Jurkat, Clone E6-1 (cell line): ENCODE measurements around the gene CEP120.
A peak's percentile ranks its signal among the peaks of the same experiment; 100 is the strongest.
"Not testable (repeated sequence)": the region's sequence is repeated elsewhere in the genome, so short reads cannot be mapped to it uniquely, and the experiment has no call there.

Source experiments
- DNase-seq: peaks from one replicate; pipeline ENCODE4 v3.0.0-alpha.2; 2011; ENCODE audit warnings: low read depth, low spot score
- H3K4me3 ChIP-seq: 2 replicates; pipeline ENCODE4 v1.5.1; 2011; ENCODE audit warnings: mild to moderate bottlenecking, low read length, control low read depth, moderate library complexity

Gene CEP120

DNA sequence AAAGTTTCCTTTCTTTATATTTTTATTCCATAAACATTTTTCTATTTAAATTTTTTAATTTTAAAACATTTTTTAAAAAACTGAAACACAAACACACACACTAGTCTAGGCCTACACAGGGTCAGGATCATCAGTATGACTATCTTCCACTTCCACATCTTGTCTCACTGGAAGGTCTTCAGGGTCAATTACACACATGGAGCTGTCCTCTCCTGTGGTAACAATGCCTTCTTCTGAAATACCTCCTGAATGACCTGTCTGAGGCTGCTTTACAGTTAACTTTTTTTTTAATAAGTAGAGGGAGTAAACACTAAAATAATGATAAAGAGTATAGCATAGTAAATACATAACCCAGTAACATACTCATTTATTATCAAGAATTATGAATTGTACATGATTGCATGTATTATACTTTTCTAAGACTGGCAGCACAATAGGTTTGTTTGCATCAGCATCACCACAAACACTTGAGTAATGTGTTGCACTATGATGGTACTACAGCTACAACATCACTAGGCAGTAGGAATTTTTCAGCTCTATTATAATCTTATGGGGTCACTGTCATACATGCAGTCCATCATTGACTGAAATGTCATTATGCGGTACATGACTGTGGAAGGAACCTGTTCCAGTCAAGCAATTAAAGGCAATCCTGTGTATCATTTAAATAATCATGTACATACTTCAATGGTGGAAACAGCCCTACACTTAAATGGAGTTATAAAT is 17.4 kb upstream of the CEP120 start:
- DNase-seq = no peak
- H3K4me3 ChIP-seq = no peak overlapping the region

DNA sequence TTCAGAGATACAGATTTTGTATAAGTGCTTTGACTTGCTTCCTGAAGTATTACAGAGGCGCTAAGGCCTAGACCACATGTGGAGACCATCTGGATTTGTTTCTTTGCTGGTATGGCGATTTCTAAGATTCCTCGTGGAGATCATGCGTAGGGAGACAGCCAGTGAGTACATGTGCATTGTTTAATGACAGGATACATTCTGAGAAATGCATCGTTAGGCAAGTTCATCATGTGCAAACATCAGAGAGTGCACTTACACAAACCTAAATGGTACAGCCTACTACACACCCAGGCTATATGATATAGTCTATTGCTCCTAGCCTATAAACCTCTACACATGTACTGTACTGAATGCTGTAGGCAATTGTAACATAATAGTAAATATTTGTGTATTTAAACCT is 16.5 kb upstream of the CEP120 start:
- no peak overlapping the region for H3K4me3 ChIP-seq
- no peak for DNase-seq

DNA sequence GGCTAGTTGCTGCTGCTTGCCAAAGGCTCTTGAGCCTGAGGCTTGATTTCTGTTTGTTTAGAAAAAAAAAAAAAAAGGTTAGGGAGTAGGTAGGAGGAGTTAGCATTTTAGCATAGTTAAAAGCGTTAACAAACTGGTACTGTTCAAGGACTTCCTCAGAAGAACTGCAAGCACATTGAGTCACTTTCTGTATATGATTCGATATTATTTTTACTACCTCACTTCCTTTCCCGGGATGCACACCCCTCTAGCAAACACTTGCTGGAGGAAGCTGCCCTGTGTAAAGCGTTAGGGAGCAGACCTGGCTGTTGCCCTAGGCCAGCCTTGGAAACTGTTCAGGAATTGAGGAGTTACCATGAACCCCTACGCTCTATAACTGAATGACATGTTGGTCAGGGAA is 15.7 kb upstream of the CEP120 start:
- H3K4me3 ChIP-seq = no peak overlapping the region
- no peak for DNase-seq

DNA sequence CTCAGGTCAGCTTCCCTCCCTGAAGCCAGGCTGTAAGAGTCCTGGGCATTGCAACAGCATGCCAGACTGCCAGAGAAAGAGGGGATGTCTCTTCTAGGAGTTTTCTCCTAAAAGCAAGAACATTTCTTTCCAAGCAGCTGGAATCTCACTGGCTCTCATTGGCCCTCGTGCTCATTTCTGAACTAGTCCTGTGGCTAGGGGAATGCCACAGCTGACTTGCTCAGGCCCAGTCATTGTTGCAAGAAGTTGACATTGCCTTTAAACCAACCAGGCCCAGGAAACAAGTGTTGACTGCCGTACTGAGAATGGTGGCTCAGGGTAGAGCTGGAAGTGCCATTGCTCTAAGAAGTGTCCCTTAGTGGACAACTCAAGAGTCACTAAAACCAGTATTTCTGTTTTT is 15.0 kb upstream of the CEP120 start:
- H3K4me3 ChIP-seq = no peak overlapping the region
- DNase-seq = no peak

DNA sequence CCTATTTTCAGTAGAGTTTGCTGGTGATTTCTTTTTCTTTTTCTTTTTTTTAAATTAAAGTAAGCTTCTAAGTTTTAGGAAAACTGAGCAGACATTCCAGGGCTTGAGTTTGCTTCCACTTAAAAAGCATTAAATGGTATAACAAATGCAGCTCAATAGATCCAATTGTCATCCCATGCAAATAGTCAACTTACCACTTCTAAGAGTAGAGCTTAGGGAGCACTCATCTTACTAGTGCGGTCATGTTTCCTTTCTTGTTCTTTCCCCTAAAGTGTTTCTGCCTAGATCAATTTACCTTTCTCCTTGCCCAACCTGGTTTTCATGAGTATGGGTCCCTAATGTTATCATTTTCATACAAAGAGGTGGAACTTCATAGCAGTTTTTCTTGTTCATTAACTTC is 13.0 kb upstream of the CEP120 start:
- H3K4me3 ChIP-seq = no peak overlapping the region
- no peak for DNase-seq

DNA sequence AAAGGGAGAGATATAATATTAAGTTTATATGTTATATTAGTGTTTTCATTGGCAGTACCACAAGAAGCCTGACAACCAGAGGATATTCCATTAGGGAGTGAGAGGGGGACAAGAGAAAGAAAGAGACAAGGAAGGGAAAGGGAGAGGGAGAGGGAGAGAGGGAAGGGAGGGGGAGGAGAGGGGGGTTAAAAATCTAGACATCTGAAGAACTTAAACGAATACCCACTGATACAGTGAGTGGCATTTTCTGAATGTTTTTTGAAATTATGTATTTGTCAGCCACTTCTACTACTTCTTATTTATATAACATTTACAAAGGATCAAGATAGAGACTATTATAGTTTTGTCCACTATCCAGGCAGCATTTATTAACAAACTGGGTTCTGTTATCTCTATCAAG is 11.6 kb upstream of the CEP120 start:
- DNase-seq = no peak

DNA sequence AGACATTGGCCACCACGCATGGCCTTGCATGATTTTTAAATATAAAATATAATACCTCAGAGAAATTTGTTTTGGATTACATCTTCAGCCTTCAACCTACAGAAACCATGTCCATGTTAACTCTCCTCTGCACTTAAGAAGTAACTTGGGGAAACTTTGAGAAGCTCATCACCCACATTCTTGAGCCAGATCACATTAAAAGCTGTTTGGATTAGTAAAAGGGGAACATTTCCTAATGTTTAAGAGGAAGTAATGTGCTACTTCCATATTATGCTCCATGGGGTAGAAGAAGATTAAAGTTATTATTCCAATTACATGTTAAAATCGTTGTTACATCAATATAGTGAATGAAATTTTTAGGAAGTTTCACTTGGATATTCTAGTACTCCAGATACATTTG is 10.4 kb upstream of the CEP120 start:
- H3K4me3 ChIP-seq = no peak overlapping the region
- no peak for DNase-seq

More for the DNA sequence above, 11.6 kb upstream of the CEP120 start:
- H3K4me3 ChIP-seq = no peak overlapping the region

DNA sequence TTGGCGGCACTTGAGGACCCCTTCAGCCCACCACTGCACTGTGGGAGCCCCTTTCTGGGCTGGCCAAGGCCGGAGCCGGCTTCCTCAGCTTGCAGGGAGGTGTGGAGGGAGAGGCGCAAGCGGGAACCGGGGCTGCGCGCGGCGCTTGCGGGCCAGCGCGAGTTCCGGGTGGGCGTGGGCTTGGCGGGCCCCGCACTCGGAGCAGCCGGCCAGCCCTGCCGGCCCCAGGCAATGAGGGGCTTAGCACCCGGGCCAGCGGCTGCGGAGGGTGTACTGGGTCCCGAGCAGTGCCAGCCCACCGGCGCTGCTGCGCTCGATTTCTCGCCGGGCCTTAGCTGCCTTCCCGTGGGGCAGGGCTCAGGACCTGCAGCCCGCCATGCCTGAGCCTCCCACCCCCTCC is 7.2 kb upstream of the CEP120 start:
- not testable (repeated sequence) for H3K4me3 ChIP-seq, DNase-seq

DNA sequence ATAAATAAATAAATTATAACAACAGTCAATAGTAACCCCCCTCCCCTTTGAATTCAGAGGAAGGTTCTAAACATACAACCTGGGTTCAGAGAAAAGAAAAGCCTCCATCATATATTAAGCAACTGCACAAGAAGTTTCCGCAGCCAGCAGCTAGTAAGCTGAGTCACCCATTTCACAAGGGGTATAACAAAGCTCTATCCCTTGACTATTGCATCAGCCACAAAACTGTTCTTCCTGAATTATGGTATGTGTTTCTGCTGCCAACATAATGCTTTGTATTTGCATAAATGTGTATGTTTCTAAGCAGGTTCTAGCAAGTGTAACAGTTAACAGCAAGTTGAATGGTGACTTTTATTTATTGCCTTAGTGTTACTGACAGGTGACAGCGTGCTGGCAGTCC is 6.8 kb upstream of the CEP120 start:
- no peak for DNase-seq

DNA sequence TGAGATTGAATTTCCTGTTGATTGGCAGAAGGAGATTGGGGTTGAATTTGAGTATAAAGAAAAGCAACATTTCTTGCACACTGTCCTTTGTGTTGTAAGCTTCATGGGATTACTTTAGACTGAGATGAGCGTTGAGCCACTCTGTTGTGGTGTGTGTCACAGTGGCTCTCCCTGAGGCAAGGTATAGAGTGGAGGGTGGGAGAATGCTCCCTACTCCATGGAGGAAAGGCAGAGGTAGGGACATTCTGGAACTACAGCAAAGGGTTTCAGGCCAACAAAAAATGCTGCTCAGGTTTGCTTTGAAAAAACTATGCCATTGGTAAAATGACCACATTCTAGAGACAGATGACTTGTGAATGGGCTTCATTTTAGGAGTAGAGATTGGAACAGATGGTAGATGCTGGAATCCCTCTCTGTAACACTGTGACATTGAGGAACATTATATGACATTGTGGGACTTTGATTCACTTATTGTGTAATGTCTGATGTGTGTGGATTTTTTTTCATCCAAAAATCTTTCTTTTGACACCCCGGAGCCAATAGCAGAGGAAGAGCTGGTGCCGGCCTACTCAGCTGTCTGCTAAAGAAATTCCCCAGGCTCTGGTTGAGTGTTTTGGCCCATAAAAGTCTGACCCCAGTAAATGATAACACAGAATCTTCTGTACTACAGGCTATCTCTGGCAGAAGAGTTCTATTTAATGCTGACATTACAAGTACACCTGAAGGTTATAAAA is 6.2 kb upstream of the CEP120 start:
- no peak overlapping the region for H3K4me3 ChIP-seq
- DNase-seq = no peak

More for the DNA sequence above, 6.8 kb upstream of the CEP120 start:
- H3K4me3 ChIP-seq = no peak overlapping the region

DNA sequence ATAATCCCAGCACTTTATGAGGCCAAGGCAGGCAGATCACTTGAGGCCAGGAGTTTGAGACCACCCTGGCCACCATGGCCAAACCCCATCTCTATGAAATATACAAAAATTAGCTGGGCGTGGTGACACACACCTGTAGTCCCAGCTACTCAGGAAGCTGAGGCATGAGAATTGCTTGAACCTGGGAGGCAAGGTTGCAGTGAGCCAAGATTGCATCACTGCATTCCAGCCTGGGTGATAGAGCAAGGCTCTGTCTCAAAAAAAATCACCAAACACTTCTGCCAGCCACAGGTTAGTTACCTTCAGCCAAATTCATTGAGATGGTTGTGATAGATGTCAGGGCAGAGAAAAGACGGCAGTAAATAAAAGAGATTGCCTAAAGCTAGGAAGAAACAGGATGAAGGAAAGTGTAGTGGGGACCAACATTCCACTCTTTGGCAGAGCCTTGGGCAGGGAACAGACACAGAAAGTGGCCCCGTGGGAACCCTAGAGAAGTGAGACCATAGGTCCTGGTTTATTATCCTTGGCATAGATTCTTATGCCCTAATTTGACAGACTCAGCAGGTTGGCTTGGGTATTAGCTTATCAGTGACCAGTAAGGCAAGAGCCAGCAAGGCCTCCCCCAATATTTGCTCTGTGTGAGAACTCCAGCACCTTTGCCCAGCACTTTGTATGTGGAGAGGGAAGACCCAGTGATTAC is 5.5 kb upstream of the CEP120 start:
- DNase-seq = no peak
- no peak overlapping the region for H3K4me3 ChIP-seq

DNA sequence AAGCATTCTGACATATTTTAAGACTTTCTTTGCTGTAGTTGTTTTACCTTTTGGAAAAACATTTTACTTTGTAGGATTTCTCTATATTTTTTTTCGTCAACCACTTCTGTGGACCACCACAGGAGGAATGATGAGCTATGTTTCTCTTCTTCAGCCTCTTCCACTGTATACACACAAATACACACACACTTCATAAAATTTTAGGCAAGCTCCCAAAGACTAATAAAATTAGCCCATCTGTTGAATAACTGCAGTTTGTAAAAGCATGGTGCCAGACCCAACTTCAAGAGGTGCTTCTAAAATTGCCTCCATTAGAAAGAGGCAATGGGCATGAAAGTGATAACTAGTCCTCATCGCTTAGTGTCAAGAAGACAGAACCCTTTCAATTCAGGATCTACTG is 4.1 kb upstream of the CEP120 start:
- H3K4me3 ChIP-seq = no peak overlapping the region
- DNase-seq = no peak

DNA sequence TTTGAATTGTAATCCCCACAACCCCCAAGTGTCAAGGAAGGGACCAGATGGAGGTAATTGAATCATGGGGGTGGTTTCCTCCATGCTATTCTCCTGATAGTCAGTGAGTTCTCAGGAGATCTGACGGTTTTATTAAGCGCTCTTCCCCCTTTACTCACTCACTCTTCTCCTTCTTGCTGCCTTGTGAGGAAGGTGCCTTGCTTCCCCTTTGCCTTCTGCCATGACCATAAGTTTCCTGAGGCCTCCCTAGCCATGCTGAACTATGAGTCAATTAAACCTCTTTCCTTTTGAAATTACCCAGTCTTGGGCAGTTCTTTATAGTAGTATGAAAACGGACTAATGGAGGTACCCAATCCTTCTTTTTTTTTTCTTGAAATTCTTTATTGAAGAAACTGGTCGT is 2.2 kb upstream of the CEP120 start:
- no peak for DNase-seq
- no peak overlapping the region for H3K4me3 ChIP-seq

DNA sequence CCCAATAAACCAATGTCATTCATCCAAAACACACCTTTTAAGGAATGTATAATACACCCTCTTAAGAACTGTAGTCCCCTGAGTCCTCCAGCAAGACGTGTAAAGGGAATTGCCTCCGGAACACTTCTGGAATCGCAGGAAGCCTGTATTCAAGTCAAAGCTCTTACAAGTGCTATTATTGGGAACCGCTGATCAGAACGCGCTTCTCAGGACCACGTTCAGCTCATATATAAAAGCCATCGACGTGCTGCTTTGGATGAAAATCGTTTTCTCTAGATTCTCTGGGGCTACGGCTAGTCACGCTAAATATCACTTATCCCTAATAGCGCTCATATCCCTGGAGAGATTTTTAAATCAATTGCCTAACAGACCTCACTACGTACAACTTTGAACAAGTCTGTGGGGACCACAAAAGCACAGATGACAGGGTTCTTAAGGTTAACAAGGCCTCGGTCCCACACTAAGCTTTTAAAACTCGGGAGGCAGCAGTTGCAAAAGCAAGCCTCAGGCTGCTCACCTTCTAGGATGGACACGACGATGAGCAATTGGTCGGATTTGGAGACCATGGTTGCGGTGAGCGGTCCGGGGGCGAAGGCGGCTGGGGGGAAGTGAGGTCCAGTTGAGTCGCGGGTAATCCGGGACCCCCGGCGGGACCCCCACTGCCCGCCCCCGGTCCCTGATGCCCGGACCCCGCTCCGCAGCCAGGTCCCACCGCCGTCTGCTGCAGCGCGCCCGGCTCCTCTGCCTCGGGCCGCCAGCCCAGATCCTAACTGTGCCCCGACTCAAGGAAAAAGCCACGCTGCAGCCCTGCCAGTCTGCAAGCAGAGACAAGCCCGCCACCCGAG is 548 bp downstream of the CEP120 start:
- peak; percentile 15 for DNase-seq
- H3K4me3 ChIP-seq = peak overlapping the region; percentile 93

DNA sequence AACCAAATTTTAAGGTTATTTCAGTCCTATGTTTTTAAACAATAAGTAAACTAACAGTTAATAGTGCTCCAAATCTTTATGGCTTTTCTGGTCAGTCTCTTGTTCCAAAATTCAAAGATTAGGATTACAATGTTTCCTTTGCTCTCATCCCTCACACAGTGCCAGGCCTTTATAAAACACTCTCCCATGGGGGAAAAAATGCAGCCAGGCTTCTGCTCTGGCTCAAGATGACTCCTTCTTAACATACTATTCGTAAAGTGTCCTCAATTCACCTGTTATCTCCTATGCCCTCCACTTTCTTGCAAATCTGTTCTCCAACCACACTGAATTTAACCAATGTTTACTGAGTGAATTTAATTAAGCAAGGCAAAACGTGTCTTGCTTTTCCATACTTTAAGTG is 1.4 kb downstream of the CEP120 start:
- no peak for DNase-seq
- H3K4me3 ChIP-seq = peak overlapping the region; percentile 93

DNA sequence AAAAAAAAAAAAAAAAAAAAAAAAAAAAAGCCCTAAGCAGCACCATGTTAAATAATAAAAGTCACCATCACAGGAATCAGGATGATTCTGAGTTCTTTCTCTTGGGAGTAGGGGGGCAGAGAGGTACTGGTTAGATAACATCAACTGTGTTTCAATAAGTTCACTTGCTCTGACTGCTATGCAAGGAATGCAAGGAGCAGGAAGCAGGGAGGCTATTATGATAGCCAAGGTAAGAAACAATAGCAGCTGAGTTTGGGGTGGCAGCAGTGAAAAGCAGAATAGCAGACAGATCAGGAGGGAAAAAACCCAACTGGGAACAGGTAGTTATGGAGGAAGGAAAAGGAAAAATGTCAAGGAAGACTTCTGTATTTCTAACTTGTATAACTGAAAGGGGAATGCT is 8.2 kb downstream of the CEP120 start:
- DNase-seq = no peak
- no peak overlapping the region for H3K4me3 ChIP-seq

DNA sequence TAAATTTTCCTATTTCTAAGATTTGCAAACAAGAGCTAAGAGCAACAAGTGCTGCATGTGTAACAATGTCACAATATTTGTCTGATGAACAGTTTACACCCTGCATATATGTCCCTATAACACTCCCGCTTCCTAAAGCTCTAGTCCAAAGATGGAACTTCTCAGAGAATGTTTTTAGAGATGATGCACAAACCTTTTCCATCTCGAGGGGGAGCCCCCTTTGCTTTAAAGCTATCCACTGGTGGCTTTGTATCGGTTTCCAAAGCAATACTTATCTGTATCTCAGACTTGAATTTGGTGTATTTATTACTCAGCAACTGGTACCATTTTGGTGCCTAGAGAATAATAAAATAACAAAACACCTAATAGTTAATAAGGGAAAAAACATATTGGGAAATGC is 11.0 kb downstream of the CEP120 start:
- DNase-seq = no peak
- no peak overlapping the region for H3K4me3 ChIP-seq

DNA sequence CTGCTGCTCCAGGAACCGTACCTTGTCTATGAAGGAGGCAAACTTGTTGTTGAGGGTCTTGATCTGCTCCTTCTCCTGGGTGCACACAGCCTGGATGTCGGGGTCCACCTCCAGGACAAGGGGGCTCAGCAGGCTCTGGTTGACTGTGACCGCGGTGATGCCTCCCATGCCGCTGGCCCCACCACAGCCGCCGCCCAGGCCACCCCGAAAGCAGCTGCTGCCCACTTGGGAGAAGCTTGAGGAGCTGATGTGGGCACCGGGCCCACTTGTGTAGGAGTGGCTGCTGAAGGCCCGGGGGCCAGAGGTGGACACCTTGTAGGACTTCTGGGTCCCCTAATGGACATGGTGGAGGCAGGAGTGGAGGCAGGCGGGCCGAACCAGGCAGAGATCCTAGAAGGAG is 21.2 kb downstream of the CEP120 start:
- not testable (repeated sequence) for H3K4me3 ChIP-seq, DNase-seq

DNA sequence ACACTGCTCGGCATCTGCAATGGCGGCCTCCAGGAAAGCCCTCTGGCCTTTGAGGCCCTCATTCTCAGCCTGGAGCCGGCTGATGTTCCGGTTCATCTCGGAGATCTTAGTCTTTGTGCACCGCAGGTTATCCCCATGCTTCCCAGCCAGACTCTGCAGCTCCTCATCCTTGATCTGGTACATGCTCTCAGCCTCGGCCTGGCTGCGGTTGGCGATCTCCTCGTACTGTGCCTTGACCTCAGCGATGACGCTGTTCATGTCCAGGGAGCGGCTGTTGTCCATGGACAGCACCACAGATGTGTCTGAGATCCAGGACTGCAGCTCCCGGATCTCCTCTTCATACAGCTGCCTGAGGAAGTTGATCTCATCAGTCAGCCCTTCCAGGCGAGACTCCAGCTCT is 21.9 kb downstream of the CEP120 start:
- no peak for DNase-seq
- no peak overlapping the region for H3K4me3 ChIP-seq
